Heart left ventricle (tissue), 16 donors: Measurements from ENCODE around the gene GTF3C1. TPM values are rescaled to one million over a fixed set of nuclear protein-coding genes. Genes with fewer than 3 reads are reported as not detected.

Source experiments
- ATAC-seq, 4 donors: fragments of 200-7000 bp; cut with Tn5 transposase; one replicate each; pipeline ENCODE4 v1.9.1; 2020 to 2022; ENCODE audit warnings: moderate library complexity in 4 of 4, mild to moderate bottlenecking in 3 of 4, moderate number of reproducible peaks in 1 of 4
- DNase-seq, 5 donors: peaks; one replicate each; pipeline ENCODE4 v3.0.0-alpha.2; 2020
- H3K27ac ChIP-seq, 12 donors: fragments of 200-600 bp; sonication (generic) in 4 of 12; one replicate each; pipeline versions ENCODE4 v1.5.0 to v1.8.0; 2016 to 2022; ENCODE audit warnings: mild to moderate bottlenecking in 2 of 12
- H3K27me3 ChIP-seq, 9 donors: fragments of 200-600 bp; sonication (generic) in 2 of 9; one replicate each; pipeline versions ENCODE4 v1.5.1 to v1.8.0; 2016 to 2022; ENCODE audit warnings: mild to moderate bottlenecking in 3 of 9
- H3K36me3 ChIP-seq, 9 donors: fragments of 200-600 bp; sonication (generic) in 2 of 9; one replicate each; pipeline versions ENCODE4 v1.5.0 to v1.8.0; 2018 to 2022; ENCODE audit warnings: mild to moderate bottlenecking in 2 of 9
- H3K4me1 ChIP-seq, 12 donors: fragments of 200-600 bp; sonication (generic) in 4 of 12; one replicate each; pipeline versions ENCODE4 v1.5.0 to v1.8.0; 2016 to 2022; ENCODE audit warnings: mild to moderate bottlenecking in 3 of 12
- H3K4me3 ChIP-seq, 12 donors: fragments of 200-600 bp; sonication (generic) in 4 of 12; one replicate each; pipeline versions ENCODE4 v1.5.0 to v1.8.0; 2017 to 2022; ENCODE audit warnings: mild to moderate bottlenecking in 9 of 12, moderate library complexity in 4 of 12
- H3K9me3 ChIP-seq, 12 donors: fragments of 200-600 bp; sonication (generic) in 4 of 12; one replicate each; pipeline versions ENCODE4 v1.5.0 to v1.8.0; 2016 to 2022; ENCODE audit warnings: mild to moderate bottlenecking in 1 of 12
- CTCF ChIP-seq, 12 donors: fragments of 200-600 bp; sonication (generic) in 4 of 12; IDR thresholded peaks; one replicate each; pipeline versions ENCODE4 v1.5.0 to v1.8.0; 2018 to 2022; ENCODE audit warnings: antibody characterized with exemption in 12 of 12, mild to moderate bottlenecking in 5 of 12
- POLR2A ChIP-seq, 2 donors: fragments of 450-650 bp; IDR thresholded peaks; one replicate each; pipeline ENCODE4 v1.6.1; 2017; ENCODE audit warnings: antibody characterized with exemption in 2 of 2, mild to moderate bottlenecking in 2 of 2, moderate library complexity in 2 of 2
- WGBS, 4 donors: extraction: QIAGEN DNeasy Blood & Tissue Kit in 2 of 4; methylation state at CpG; one replicate each; pipeline versions ENCODE4 v1.1.5 to v1.1.7; 2013 to 2018; 5-methylcytosine and 5-hydroxymethylcytosine counted together
- intact Hi-C, 10 donors: fragments of 100-400 bp; cut with DNase I; formaldehyde crosslinking; loops; one replicate each; pipeline versions ENCODE4 v1.11.1 to v1.14.2; 2022
- polyA plus RNA-seq, 2 donors: library from polyadenylated mRNA; stranded (reverse); fragments of 200-250 nt; gene quantifications; one replicate each; pipeline ENCODE4 v1.2.3, GENCODE V29; 2013
- total RNA-seq, 9 donors: library from RNA; depleted of rRNA in 2 of 9; stranded (reverse); fragments of >200 nt in 2 of 9; fragmentation: NEBNext Ultra II Directional in 3 of 9; extraction: Animal tissue kit (Norgen Biotek cat#: 25700) in 3 of 9; gene quantifications; one replicate each; pipeline versions ENCODE4 v1.1.0 to v1.2.4, GENCODE V29; 2016 to 2023
- donor health status: ischemic (EF 13 %, LVEDD 7.1; RV severe dilation, severe dysfunction).
- donor health status: healthy with polysubstance abuse.
- donor health status: DM: no; HTN: yes; CAD: no.
- donor health status: DM: no; HTN: no; CAD: no.
- donor health status: ischemic (EF 25% LVEDD 6.9; RV normal size, moderate dysfunction).
- donor health status: ischemic (EF 25% LVEDD 5.7; RV mildly dilated, moderate dysfunction).
- donor health status: healthy.
- donor health status: DM: yes; HTN: yes; CAD: no.
- donor health status: ischemic (EF 35%, LVEDD 5.7; RV mildly dilated, moderate dysfunction).
- donor health status: nonischemic (EF 11% LVEDD 7.7; RV severe dilation, severe dysfunction).
- donor health status: DM: yes; HTN: yes; CAD: no.
- donor health status: PGD.
- donor health status: ischemic (EF 29% LVEDD 5.4; RV normal size, mild dysfunction).
- donor health status: nonischemic (EF 23%, LVEDD 6.1; RV moderate dilation, normal function).

GTF3C1 gene
- total and polyA plus RNA-seq, 11 donors, result 48.1 to 80.3 (median 69.5) TPM

GRCh38 chr16:27462200-27462845 lies 87.4 kb downstream of the GTF3C1 start:
- H3K9me3 ChIP-seq, result no peaks in the 10 kb centered on the region
- peaks cover 0 to 84% (median 76%) of the 10 kb centered on the region in 9 donors for H3K36me3 ChIP-seq
- ATAC-seq (no peak), DNase-seq (peak in 1 of 5 donors; percentile 54)
- H3K4me3 ChIP-seq, result no peak overlapping the region
- peaks cover 0 to 28% (median 20%) of the 10 kb centered on the region in 12 donors for H3K4me1 ChIP-seq
- intact Hi-C loops, result loop anchor here in 1 of 10 donors (10.0 kb wide), 1 partner anchor 62 kb away; no protein-coding TSS in a partner anchor
- TF ChIP-seq POLR2A (IDR thresholded peaks at IDR 0.05), result no peak
- TF ChIP-seq CTCF (IDR thresholded peaks at IDR 0.05), result no peak
- H3K27ac ChIP-seq, result no peak overlapping the region
- WGBS, 4 donors, result 90 to 93% (median 91%) methylated on average over 6 to 18 of the region's 18 CpGs
- H3K27me3 ChIP-seq, result no peaks in the 10 kb centered on the region

- WGBS, 4 donors, result 50 to 72% (median 65%) methylated on average over 9 to 16 of the region's 16 CpGs
- no peak for ATAC-seq
- DNase-seq, result peak in 1 of 5 donors; percentile 39
- intact Hi-C loops, result loop anchor here in 1 of 10 donors (10.0 kb wide), 1 partner anchor 63 kb away; no protein-coding TSS in a partner anchor
- Histone ChIP-seq H3K9me3 (no peaks in the 10 kb centered on the region), H3K27me3 (no peaks in the 10 kb centered on the region), H3K4me3 (no peak overlapping the region), H3K36me3 (peaks cover 0 to 77% (median 69%) of the 10 kb centered on the region in 9 donors), H3K27ac (peak overlapping the region in 4 of 12 donors; percentile 36 to 73 (median 56)), H3K4me1 (peaks cover 0 to 35% (median 20%) of the 10 kb centered on the region in 12 donors)
- TF ChIP-seq POLR2A (IDR thresholded peaks at IDR 0.05) (no peak), CTCF (IDR thresholded peaks at IDR 0.05) (no peak)
Measured at GRCh38 chr16:27461483-27462171, 88.1 kb downstream of the GTF3C1 start.

GRCh38 chr16:27460663-27461482 lies 88.8 kb downstream of the GTF3C1 start:
- Histone ChIP-seq H3K36me3 (peaks cover 0 to 69% (median 61%) of the 10 kb centered on the region in 9 donors), H3K27ac (peak overlapping the region in 8 of 12 donors; percentile 11 to 73 (median 44)), H3K27me3 (no peaks in the 10 kb centered on the region), H3K4me3 (no peak overlapping the region), H3K9me3 (no peaks in the 10 kb centered on the region), H3K4me1 (peaks cover 0 to 42% (median 20%) of the 10 kb centered on the region in 12 donors)
- ATAC-seq, result peak in 2 of 4 donors; percentile 21 to 35
- WGBS, 4 donors, result 54 to 75% (median 72%) methylated on average over 10 to 20 of the region's 20 CpGs
- intact Hi-C loops, result loop anchor here in 1 of 10 donors (10.0 kb wide), 1 partner anchor 64 kb away; no protein-coding TSS in a partner anchor
- TF ChIP-seq CTCF (IDR thresholded peaks at IDR 0.05), result no peak
- no peak for TF ChIP-seq POLR2A (IDR thresholded peaks at IDR 0.05)
- DNase-seq, result peak in 1 of 5 donors; percentile 56
